Liver (tissue), 9 donors: ENCODE measurements around the gene TSPEAR. TPM values are rescaled to one million over a fixed set of nuclear protein-coding genes. Genes with fewer than 3 reads are reported as not detected.

ENCODE experiments used
- DNase-seq: peaks from one replicate; pipeline ENCODE4 v3.0.0-alpha.2; 2017; ENCODE audit warnings: low spot score
- H3K27ac ChIP-seq, 2 donors: one replicate each; pipeline ENCODE4 v1.7.0; 2013; ENCODE audit warnings: inconsistent platforms in 2 of 2, low read length in 2 of 2, control low read depth in 1 of 2, low read depth in 1 of 2, mild to moderate bottlenecking in 1 of 2
- H3K27me3 ChIP-seq, 4 donors: one replicate each; pipeline versions ENCODE4 v1.6.1 to v1.7.0; 2013; ENCODE audit warnings: low read length in 3 of 4, inconsistent platforms in 1 of 4, mild to moderate bottlenecking in 1 of 4, moderate library complexity in 1 of 4; ENCODE audit not compliant: control insufficient read depth in 4 of 4, insufficient read depth in 4 of 4
- H3K36me3 ChIP-seq, 4 donors: one replicate each; pipeline versions ENCODE4 v1.6.1 to v1.7.0; 2013; ENCODE audit warnings: low read length in 3 of 4, mild to moderate bottlenecking in 3 of 4, low read depth in 1 of 4, moderate library complexity in 1 of 4; ENCODE audit not compliant: control insufficient read depth in 4 of 4, insufficient read depth in 3 of 4
- H3K4me1 ChIP-seq, 4 donors: one replicate each; pipeline versions ENCODE4 v1.6.1 to v1.7.0; 2013; ENCODE audit warnings: low read length in 3 of 4, mild to moderate bottlenecking in 3 of 4, moderate library complexity in 1 of 4; ENCODE audit not compliant: control insufficient read depth in 4 of 4, insufficient read depth in 4 of 4
- H3K4me3 ChIP-seq, 3 donors: one replicate each; pipeline versions ENCODE4 v1.6.1 to v1.7.0; 2013; ENCODE audit warnings: low read length in 3 of 3, control low read depth in 1 of 3, low read depth in 1 of 3, mild to moderate bottlenecking in 1 of 3
- H3K9ac ChIP-seq, 2 donors: one replicate each; pipeline ENCODE4 v1.7.0; 2013; ENCODE audit warnings: low read length in 2 of 2, mild to moderate bottlenecking in 2 of 2, moderate library complexity in 2 of 2, control low read depth in 1 of 2, low read depth in 1 of 2
- H3K9me3 ChIP-seq, 4 donors: one replicate each; pipeline versions ENCODE4 v1.6.1 to v1.7.0; 2013; ENCODE audit warnings: low read length in 3 of 4; ENCODE audit not compliant: control insufficient read depth in 4 of 4
- EGR1 ChIP-seq, 2 donors: IDR thresholded peaks; 2 replicates each; pipeline ENCODE4 v1.6.1; 2016 to 2018; ENCODE audit warnings: antibody characterized with exemption in 2 of 2, low read depth in 2 of 2
- FOXA1 ChIP-seq: IDR thresholded peaks from 2 replicates; pipeline ENCODE4 v1.6.1; 2016; ENCODE audit warnings: antibody characterized with exemption
- FOXA2 ChIP-seq: IDR thresholded peaks from 2 replicates; pipeline ENCODE4 v1.6.1; 2016; ENCODE audit warnings: antibody characterized with exemption
- GABPA ChIP-seq, 2 donors: IDR thresholded peaks in 1 of 2; conservative IDR thresholded peaks in 1 of 2; 2 replicates each; pipeline ENCODE4 v1.6.1; 2016; ENCODE audit warnings: antibody characterized with exemption in 2 of 2, mild to moderate bottlenecking in 1 of 2, moderate library complexity in 1 of 2
- HNF4A ChIP-seq, 2 donors: conservative IDR thresholded peaks; 2 replicates each; pipeline ENCODE4 v1.6.1; 2016; ENCODE audit warnings: antibody characterized with exemption in 2 of 2, mild to moderate bottlenecking in 2 of 2
- HNF4G ChIP-seq: IDR thresholded peaks from 2 replicates; pipeline ENCODE4 v1.6.1; 2016; ENCODE audit warnings: antibody characterized with exemption
- JUND ChIP-seq, 2 donors: IDR thresholded peaks; 2 replicates each; pipeline ENCODE4 v1.6.1; 2016; ENCODE audit warnings: antibody characterized with exemption in 2 of 2
- NR2F2 ChIP-seq: IDR thresholded peaks from 2 replicates; pipeline ENCODE4 v1.6.1; 2016; ENCODE audit warnings: antibody characterized with exemption
- RAD21 ChIP-seq, 2 donors: IDR thresholded peaks; 2 replicates each; pipeline ENCODE4 v1.6.1; 2016; ENCODE audit warnings: antibody characterized with exemption in 2 of 2, mild to moderate bottlenecking in 2 of 2
- RXRA ChIP-seq, 2 donors: IDR thresholded peaks; 2 replicates each; pipeline ENCODE4 v1.6.1; 2017 to 2018; ENCODE audit warnings: antibody characterized with exemption in 2 of 2, mild to moderate bottlenecking in 1 of 2
- SP1 ChIP-seq: IDR thresholded peaks from 2 replicates; pipeline ENCODE4 v1.6.1; 2018; ENCODE audit warnings: antibody characterized with exemption, mild to moderate bottlenecking
- TAF1 ChIP-seq: conservative IDR thresholded peaks from 2 replicates; pipeline ENCODE4 v1.6.1; 2016; ENCODE audit warnings: antibody characterized with exemption, mild to moderate bottlenecking
- YY1 ChIP-seq: IDR thresholded peaks from 2 replicates; pipeline ENCODE4 v1.6.1; 2016; ENCODE audit warnings: antibody characterized with exemption, mild to moderate bottlenecking
- WGBS: extraction: QIAGEN DNeasy Blood & Tissue Kit; methylation state at CpG from one replicate; pipeline ENCODE4 v1.1.7; 2013; 5-methylcytosine and 5-hydroxymethylcytosine counted together
- polyA plus RNA-seq, 2 donors: library from polyadenylated mRNA; stranded (reverse) in 1 of 2; unstranded in 1 of 2; fragments of 200-250 nt in 1 of 2; fragments of >200 nt in 1 of 2; fragmentation: Nextera tagmentation in 1 of 2; extraction: Ambion mirVana in 1 of 2; gene quantifications; one replicate each; pipeline versions ENCODE4 v1.2.1 to v1.2.3, GENCODE V29; 2013 to 2015
- total RNA-seq, 2 donors: library from RNA; depleted of rRNA; stranded (reverse); fragments of >200 nt; gene quantifications; one replicate each; pipeline ENCODE4 v1.2.3, GENCODE V29; 2014
- TF ChIP-seq, protein P1 (sequence below): IDR thresholded peaks from 2 replicates; pipeline ENCODE4 v1.6.1; 2016; ENCODE audit warnings: antibody characterized with exemption
- TF ChIP-seq, protein P2 (sequence below): fragments of 150-350 bp; IDR thresholded peaks from 2 replicates; pipeline ENCODE4 v1.5.1; 2017; ENCODE audit warnings: improper control_type of control experiment, low read depth, low read length; ENCODE audit not compliant: missing input control
- TF ChIP-seq, protein P3 (sequence below): IDR thresholded peaks from 2 replicates; pipeline ENCODE4 v1.6.1; 2016; ENCODE audit warnings: antibody characterized with exemption, mild to moderate bottlenecking
- TF ChIP-seq, protein P4 (sequence below): IDR thresholded peaks from 2 replicates; pipeline ENCODE4 v1.6.1; 2016; ENCODE audit warnings: antibody characterized with exemption
- TF ChIP-seq, protein P5 (sequence below): IDR thresholded peaks from 2 replicates; pipeline ENCODE4 v1.6.1; 2016; ENCODE audit warnings: antibody characterized with exemption
- donor health status: healthy.
- donor health status: healthy.
- donor health status: healthy.
- donor health status: healthy.
- donor health status: healthy.

The TSPEAR gene
- total and polyA plus RNA-seq, 4 donors, result under 0.01 to 0.14 (median 0.01) TPM; not detected in 1

DNA sequence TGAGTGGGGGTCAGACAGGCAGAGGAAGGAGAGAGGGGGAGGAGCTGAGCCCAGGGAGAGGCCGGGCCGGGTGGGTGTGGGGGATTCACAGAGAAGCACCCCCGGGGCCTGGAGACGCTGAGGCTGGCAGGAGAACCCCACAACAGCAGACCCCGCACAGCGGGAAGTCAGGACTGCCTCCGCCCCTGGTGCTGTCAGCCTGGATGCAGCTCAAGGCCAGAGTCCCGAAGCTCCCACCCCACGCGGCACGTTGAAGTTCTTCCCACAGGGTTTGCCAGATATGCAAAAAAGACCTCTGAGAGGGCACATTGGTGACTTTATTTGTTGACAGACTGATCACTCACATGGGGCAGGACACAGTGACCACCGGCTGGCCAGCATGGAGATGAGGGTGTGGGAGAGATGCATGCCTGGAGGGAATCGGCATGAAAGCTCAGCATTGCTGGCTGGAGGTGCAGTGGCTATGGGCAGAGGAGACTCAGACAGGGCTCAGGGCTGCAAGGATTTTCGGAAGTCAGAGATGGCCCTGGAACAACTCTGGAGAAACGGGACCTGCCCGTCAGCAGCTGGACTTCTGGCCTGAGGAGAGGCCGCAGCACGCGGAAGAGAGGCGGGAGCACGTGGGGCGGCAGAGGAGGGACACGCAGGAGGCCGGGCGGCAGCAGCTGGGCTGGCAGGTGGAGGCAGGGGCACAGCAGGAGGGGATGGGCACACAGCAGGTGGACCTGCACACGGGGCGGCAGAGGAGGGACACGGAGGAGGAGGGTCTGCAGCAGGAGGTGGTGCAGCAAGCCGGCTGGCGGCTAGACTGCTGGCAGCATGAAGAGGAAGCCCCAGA lies 153.7 kb downstream of the TSPEAR start:
- peaks cover 0 to 4% (median 0%) of the 10 kb centered on the region in 4 donors for H3K4me1 ChIP-seq
- no peaks in the 10 kb centered on the region for H3K9me3 ChIP-seq
- peak; percentile 31 for DNase-seq
- no peaks in the 10 kb centered on the region for H3K27me3 ChIP-seq
- TF ChIP-seq JUND (IDR thresholded peaks at IDR 0.05) (no peak), RAD21 (IDR thresholded peaks at IDR 0.05) (no peak), FOXA1 (no peak), RXRA (IDR thresholded peaks at IDR 0.05) (no peak), YY1 (no peak)
- TF ChIP-seq, protein P1, sequence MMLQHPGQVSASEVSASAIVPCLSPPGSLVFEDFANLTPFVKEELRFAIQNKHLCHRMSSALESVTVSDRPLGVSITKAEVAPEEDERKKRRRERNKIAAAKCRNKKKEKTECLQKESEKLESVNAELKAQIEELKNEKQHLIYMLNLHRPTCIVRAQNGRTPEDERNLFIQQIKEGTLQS, result no peak
- no peak overlapping the region for H3K9ac ChIP-seq
- WGBS, result 50% methylated on average over 30 of the region's 30 CpGs
- H3K27ac ChIP-seq, result no peak overlapping the region
- H3K4me3 ChIP-seq, result no peak overlapping the region
- H3K36me3 ChIP-seq, result no peaks in the 10 kb centered on the region

DNA sequence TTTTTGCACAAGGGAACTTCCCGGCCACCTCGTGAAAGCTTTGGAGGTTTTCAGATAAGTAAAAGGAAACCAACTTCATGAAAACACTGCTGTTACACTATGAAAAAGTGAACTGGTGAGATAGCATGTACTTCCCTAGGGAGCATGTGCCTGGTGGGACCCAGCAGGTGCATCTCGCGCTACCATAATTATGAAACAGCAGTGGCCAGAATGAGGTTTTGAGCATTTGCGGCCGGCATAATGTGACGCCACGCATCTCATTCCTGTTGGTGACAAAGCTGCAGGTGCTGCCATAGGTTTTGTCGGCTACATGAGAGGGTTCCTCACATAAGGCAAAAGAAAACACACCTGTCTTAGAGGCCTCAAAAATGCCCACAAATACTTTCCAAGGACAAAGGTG lies 154.5 kb downstream of the TSPEAR start:
- Histone ChIP-seq H3K9me3 (no peaks in the 10 kb centered on the region), H3K4me3 (no peak overlapping the region), H3K4me1 (peaks cover 0 to 4% (median 0%) of the 10 kb centered on the region in 4 donors), H3K36me3 (no peaks in the 10 kb centered on the region), H3K27ac (no peak overlapping the region), H3K27me3 (no peaks in the 10 kb centered on the region), H3K9ac (no peak overlapping the region)
- WGBS, result 78% methylated on average over 9 of the region's 9 CpGs
- DNase-seq, result peak; percentile 19
- TF ChIP-seq FOXA2 (no peak), GABPA (IDR thresholded peaks at IDR 0.05 in 1 of 2, conservative IDR thresholded peaks at IDR 0.05 in 1 of 2) (no peak), FOXA1 (no peak), SP1 (no peak), HNF4G (no peak), EGR1 (IDR thresholded peaks at IDR 0.05; ENCODE audit: low read depth in 2 of 2) (no peak), JUND (IDR thresholded peaks at IDR 0.05) (no peak), TAF1 (no peak), RXRA (IDR thresholded peaks at IDR 0.05) (no peak), HNF4A (conservative IDR thresholded peaks at IDR 0.05) (no peak), NR2F2 (no peak), YY1 (no peak), RAD21 (IDR thresholded peaks at IDR 0.05) (no peak)
- TF ChIP-seq, protein P1, result no peak
- TF ChIP-seq, protein P2, sequence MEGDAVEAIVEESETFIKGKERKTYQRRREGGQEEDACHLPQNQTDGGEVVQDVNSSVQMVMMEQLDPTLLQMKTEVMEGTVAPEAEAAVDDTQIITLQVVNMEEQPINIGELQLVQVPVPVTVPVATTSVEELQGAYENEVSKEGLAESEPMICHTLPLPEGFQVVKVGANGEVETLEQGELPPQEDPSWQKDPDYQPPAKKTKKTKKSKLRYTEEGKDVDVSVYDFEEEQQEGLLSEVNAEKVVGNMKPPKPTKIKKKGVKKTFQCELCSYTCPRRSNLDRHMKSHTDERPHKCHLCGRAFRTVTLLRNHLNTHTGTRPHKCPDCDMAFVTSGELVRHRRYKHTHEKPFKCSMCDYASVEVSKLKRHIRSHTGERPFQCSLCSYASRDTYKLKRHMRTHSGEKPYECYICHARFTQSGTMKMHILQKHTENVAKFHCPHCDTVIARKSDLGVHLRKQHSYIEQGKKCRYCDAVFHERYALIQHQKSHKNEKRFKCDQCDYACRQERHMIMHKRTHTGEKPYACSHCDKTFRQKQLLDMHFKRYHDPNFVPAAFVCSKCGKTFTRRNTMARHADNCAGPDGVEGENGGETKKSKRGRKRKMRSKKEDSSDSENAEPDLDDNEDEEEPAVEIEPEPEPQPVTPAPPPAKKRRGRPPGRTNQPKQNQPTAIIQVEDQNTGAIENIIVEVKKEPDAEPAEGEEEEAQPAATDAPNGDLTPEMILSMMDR, result no peak
- TF ChIP-seq, protein P3, sequence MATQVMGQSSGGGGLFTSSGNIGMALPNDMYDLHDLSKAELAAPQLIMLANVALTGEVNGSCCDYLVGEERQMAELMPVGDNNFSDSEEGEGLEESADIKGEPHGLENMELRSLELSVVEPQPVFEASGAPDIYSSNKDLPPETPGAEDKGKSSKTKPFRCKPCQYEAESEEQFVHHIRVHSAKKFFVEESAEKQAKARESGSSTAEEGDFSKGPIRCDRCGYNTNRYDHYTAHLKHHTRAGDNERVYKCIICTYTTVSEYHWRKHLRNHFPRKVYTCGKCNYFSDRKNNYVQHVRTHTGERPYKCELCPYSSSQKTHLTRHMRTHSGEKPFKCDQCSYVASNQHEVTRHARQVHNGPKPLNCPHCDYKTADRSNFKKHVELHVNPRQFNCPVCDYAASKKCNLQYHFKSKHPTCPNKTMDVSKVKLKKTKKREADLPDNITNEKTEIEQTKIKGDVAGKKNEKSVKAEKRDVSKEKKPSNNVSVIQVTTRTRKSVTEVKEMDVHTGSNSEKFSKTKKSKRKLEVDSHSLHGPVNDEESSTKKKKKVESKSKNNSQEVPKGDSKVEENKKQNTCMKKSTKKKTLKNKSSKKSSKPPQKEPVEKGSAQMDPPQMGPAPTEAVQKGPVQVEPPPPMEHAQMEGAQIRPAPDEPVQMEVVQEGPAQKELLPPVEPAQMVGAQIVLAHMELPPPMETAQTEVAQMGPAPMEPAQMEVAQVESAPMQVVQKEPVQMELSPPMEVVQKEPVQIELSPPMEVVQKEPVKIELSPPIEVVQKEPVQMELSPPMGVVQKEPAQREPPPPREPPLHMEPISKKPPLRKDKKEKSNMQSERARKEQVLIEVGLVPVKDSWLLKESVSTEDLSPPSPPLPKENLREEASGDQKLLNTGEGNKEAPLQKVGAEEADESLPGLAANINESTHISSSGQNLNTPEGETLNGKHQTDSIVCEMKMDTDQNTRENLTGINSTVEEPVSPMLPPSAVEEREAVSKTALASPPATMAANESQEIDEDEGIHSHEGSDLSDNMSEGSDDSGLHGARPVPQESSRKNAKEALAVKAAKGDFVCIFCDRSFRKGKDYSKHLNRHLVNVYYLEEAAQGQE, result no peak
- TF ChIP-seq, protein P4, sequence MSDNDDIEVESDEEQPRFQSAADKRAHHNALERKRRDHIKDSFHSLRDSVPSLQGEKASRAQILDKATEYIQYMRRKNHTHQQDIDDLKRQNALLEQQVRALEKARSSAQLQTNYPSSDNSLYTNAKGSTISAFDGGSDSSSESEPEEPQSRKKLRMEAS, result no peak
- TF ChIP-seq, protein P5, sequence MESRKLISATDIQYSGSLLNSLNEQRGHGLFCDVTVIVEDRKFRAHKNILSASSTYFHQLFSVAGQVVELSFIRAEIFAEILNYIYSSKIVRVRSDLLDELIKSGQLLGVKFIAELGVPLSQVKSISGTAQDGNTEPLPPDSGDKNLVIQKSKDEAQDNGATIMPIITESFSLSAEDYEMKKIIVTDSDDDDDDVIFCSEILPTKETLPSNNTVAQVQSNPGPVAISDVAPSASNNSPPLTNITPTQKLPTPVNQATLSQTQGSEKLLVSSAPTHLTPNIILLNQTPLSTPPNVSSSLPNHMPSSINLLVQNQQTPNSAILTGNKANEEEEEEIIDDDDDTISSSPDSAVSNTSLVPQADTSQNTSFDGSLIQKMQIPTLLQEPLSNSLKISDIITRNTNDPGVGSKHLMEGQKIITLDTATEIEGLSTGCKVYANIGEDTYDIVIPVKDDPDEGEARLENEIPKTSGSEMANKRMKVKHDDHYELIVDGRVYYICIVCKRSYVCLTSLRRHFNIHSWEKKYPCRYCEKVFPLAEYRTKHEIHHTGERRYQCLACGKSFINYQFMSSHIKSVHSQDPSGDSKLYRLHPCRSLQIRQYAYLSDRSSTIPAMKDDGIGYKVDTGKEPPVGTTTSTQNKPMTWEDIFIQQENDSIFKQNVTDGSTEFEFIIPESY, result no peak
